GM18861 (cell line): Measurements from ENCODE around the gene CMSS1.

Source experiments
- ATAC-seq: cut with Tn5 transposase; IDR thresholded peaks from one replicate; pipeline ENCODE4 v1.9.1; 2021; ENCODE audit not compliant: unreplicated experiment

The CMSS1 gene

GRCh38 chr3:99982650-99983049 is 165.0 kb downstream of the CMSS1 start:
- no peak for ATAC-seq

GRCh38 chr3:99984139-99984538 is 166.5 kb downstream of the CMSS1 start:
- ATAC-seq = no peak

DNA sequence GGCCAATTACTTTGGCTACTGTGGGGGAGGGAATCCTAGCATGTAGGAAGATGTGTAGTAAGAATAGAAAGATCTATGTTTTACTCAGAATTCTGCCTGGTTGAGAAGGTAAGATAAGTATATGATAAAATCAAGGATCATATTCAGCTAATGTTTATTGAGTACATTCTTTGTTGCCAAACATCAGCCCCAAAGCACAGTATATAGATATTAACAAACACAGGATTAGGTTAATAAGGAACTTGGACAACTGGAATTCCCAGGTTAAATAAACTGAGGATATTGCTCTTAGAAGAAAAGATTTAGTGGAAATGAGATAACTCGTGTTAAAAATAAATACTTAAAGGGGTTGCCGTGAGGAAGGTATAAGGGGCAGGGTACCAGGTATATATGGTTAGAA is 167.0 kb downstream of the CMSS1 start:
- no peak for ATAC-seq

DNA sequence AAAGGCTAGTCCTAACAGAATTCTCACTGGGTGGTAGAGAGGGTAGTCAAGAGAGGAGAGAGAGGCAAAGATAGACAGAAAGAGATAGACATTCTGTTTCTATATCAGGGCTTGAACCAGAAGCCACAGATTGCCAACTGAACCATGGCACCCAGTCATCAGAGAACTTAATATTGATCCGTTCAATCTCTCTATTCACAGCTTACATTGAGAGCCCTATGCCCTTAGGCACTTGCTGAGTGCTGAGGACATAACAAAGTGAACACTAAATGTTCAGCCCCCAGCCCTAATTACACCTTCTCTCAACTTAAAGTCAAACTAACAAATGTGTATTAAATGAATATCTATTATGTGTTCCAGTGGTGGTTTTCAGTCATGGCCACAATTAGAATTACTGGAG is 172.5 kb downstream of the CMSS1 start:
- ATAC-seq = no peak

- ATAC-seq = no peak
Observed at GRCh38 chr3:99997293-99997692, 179.6 kb downstream of the CMSS1 start.

DNA sequence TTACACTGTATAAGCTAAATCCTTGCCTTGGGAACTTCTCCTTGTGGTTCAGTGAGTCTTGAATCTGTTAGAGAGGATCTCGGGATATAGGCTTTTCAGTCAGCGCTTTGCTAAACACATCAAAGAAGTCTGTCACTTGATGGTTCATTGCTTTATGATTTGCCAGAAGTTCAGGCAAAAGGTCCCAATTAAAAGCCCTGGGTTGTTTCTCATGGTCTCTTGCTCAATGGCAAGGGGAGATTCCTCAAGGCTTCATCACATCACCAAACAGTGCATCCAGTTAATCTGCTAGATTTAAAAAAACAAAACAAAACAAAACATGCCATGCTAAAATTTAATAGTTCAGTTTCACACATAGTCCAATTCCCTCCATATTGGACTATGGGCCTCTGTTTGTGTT is 181.9 kb downstream of the CMSS1 start:
- no peak for ATAC-seq

DNA sequence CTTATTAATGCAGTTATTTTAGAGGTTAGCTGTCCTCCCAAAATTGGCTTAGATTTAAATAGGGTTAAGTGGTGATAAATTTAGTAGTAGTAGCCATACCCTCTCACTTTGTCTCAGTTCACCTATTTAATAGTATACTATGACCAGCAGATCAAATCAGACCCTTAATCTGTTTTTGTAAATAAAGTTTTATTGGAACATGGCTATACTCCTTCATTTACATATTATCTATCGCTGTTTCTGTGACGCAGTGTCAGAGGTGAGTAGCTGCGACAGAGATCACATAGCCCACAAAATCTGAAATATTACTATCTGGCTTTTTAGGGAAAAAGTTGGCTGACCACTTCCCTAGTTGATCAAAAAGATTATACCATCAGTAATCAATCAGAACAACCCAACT is 183.4 kb downstream of the CMSS1 start:
- ATAC-seq = no peak

- no peak for ATAC-seq
Observed at GRCh38 chr3:100001526-100002270, 184.0 kb downstream of the CMSS1 start.

- no peak for ATAC-seq
Observed at GRCh38 chr3:100002599-100003350, 185.1 kb downstream of the CMSS1 start.

GRCh38 chr3:100003609-100004503 is 186.2 kb downstream of the CMSS1 start:
- no peak for ATAC-seq

GRCh38 chr3:100004931-100005330 is 187.3 kb downstream of the CMSS1 start:
- no peak for ATAC-seq

GRCh38 chr3:100005665-100006393 is 188.2 kb downstream of the CMSS1 start:
- ATAC-seq = no peak

GRCh38 chr3:100006570-100007271 is 189.1 kb downstream of the CMSS1 start:
- ATAC-seq = no peak

- ATAC-seq = no peak
Observed at GRCh38 chr3:100007313-100007712, 189.7 kb downstream of the CMSS1 start.

GRCh38 chr3:100008081-100008698 is 190.5 kb downstream of the CMSS1 start:
- ATAC-seq = no peak

DNA sequence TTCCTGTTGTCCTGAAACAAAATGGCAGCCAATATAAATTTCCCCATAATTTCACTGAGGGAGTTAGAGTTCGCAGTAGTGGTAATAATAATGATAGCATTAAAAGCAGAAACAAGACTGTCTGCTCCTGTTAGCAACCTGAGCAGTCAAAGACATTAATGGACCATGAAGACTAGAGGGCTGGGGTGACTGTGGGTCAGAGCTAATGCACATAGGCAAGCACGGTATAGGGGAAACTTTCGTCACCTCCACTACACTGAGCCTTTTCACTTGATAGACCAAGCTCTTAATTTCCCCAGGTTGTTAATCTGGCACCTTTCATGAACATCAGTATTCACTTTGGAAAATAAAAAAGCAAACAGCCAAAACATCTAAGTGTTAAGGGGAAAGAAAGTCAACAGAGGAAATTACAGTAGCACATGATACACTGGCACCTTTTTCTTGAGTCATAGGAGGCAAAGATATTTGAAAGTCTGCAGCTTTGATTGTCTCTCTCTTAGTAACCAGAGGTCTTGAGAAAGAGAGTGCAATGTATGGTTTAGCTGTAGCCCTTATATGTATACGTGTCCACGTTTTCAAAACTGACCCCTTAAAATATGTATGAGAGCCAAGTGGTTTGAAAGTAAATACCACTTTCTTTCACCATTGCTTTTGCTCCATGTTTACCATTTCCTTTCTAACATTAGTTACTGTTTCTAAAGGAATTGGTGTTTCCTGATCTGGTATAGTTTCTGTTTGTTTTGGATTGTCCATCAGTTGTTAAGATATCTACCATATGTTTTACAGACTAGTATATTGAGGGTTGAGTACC is 191.8 kb downstream of the CMSS1 start:
- ATAC-seq = no peak

DNA sequence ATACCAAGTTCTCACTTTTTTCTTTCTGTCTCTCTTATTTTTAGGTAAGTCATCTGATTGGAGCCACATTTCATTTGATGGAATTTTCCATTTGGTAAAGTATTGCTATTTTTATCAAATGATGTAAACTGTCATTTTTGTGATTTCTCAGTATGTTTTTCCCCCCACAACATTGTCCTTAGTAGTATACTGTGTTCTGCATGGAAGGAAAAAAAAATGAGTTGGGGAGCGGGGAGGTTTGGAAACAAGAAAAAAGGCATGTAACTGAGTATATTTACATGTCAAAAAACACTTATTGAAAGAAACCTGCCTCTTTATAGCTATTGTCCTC is 192.4 kb downstream of the CMSS1 start:
- ATAC-seq = no peak

DNA sequence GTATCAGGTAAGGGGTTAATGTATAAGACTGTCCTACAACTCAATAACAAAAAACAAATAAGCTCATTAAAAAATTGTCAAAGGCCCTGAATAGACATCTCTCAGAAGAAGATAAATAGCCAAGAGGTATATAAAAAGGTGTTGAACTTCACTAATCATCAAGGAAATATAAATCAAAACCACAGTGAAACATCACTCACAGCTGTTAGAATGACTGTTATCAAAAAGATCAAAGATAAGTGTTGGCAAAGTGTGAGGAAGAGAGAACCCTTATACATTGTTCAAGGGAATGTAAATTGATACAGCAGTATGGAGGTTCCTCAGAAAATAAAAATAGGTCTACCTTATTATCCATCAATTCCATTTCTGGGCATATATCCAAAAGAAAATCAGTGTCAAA is 201.1 kb downstream of the CMSS1 start:
- no peak for ATAC-seq

- no peak for ATAC-seq
Observed at GRCh38 chr3:100019719-100020118, 202.1 kb downstream of the CMSS1 start.
